Activated CD4-positive, alpha-beta T cell treated with anti-CD3 and anti-CD28 coated beads for 24 hours (primary cell): Measurements from ENCODE around the gene THSD1.
"Not testable (repeated sequence)": the region's sequence is repeated elsewhere in the genome, so short reads cannot be mapped to it uniquely, and the experiment has no call there.

Experiments
- DNase-seq, 2 donors: peaks; one replicate each; pipeline ENCODE4 v3.0.0-alpha.2; 2020; ENCODE audit warnings: low read depth in 2 of 2

THSD1 gene

GRCh38 chr13:52356327-52356726 lies 49.6 kb downstream of the THSD1 start:
- no peak for DNase-seq

GRCh38 chr13:52353193-52353592 lies 52.8 kb downstream of the THSD1 start:
- DNase-seq, result no peak

GRCh38 chr13:52348983-52349780 lies 56.8 kb downstream of the THSD1 start:
- peak in 1 of 2 donors; percentile 7 for DNase-seq

- no peak for DNase-seq
Observed at GRCh38 chr13:52348071-52348470, 57.9 kb downstream of the THSD1 start.

GRCh38 chr13:52345631-52346251 lies 60.2 kb downstream of the THSD1 start:
- no peak for DNase-seq

GRCh38 chr13:52345048-52345447 lies 60.9 kb downstream of the THSD1 start:
- DNase-seq, result no peak

GRCh38 chr13:52344108-52344507 lies 61.9 kb downstream of the THSD1 start:
- DNase-seq, result no peak

GRCh38 chr13:52342203-52342602 lies 63.8 kb downstream of the THSD1 start:
- not testable (repeated sequence) for DNase-seq

- not testable (repeated sequence) for DNase-seq
Observed at GRCh38 chr13:52337828-52338455, 68.0 kb downstream of the THSD1 start.

- DNase-seq, result not testable (repeated sequence)
Observed at GRCh38 chr13:52334107-52334506, 71.9 kb downstream of the THSD1 start.

- not testable (repeated sequence) for DNase-seq
Observed at GRCh38 chr13:52331844-52332243, 74.1 kb downstream of the THSD1 start.
